BE2C (cell line): ENCODE results near the gene NECTIN1.

Source experiments
- DNase-seq: peaks from one replicate; pipeline ENCODE4 v3.0.0-alpha.2; 2020
- H3K27me3 ChIP-seq: fragments of 250-450 bp; sonication (Bioruptor Pico); 2 replicates; pipeline ENCODE4 v1.5.1; 2020; ENCODE audit warnings: mild to moderate bottlenecking
- H3K36me3 ChIP-seq: fragments of 250-450 bp; sonication (Bioruptor Pico); 2 replicates; pipeline ENCODE4 v1.5.1; 2020; ENCODE audit warnings: mild to moderate bottlenecking
- H3K4me1 ChIP-seq: fragments of 250-450 bp; sonication (Bioruptor Pico); 2 replicates; pipeline ENCODE4 v1.5.1; 2020
- H3K4me3 ChIP-seq: 2 replicates; pipeline ENCODE4 v1.5.1; 2011; ENCODE audit warnings: low read depth, low read length
- H3K9me3 ChIP-seq: fragments of 250-450 bp; sonication (Bioruptor Pico); 2 replicates; pipeline ENCODE4 v1.5.1; 2020
- CTCF ChIP-seq: IDR thresholded peaks from 2 replicates; pipeline ENCODE4 v1.5.1; 2012; ENCODE audit warnings: mild to moderate bottlenecking, low read depth, low read length

Gene NECTIN1

GRCh38 chr11:119592642-119593041 lies 136.4 kb downstream of the NECTIN1 start:
- H3K4me3 ChIP-seq = no peak overlapping the region
- no peaks in the 10 kb centered on the region for H3K27me3 ChIP-seq
- DNase-seq = no peak
- H3K4me1 ChIP-seq = peaks cover 6% of the 10 kb centered on the region; the same call in 1 of the 2 replicates
- TF ChIP-seq CTCF = no peak
- no peaks in the 10 kb centered on the region for H3K36me3 ChIP-seq
- H3K9me3 ChIP-seq = no peaks in the 10 kb centered on the region

DNA sequence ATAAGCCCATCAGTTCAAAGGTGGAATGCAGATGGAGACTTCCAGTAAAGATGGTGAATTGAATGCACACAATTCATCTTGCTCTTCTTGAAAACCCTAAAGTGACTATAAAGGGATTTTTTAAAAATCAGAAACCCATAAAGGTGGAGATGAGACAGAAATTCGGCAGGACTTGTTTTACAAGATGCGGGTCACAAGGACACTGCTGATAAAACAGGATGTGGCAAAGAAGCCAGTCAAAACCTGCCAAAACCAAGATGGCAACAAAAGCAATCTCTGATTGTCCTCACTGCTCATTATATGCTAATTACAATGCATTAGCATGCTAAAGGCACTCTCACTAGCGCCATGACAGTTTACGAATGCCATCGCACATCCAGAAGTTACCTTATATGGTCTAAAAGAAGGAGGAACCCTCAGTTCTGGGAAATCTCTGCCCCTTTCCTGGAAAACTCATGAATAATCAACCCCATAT lies 137.1 kb downstream of the NECTIN1 start:
- no peak overlapping the region for H3K4me3 ChIP-seq
- H3K36me3 ChIP-seq = no peaks in the 10 kb centered on the region
- no peaks in the 10 kb centered on the region for H3K27me3 ChIP-seq
- DNase-seq = no peak
- H3K9me3 ChIP-seq = no peaks in the 10 kb centered on the region
- no peak for TF ChIP-seq CTCF
- peaks cover 6% of the 10 kb centered on the region; the same call in 1 of the 2 replicates for H3K4me1 ChIP-seq

DNA sequence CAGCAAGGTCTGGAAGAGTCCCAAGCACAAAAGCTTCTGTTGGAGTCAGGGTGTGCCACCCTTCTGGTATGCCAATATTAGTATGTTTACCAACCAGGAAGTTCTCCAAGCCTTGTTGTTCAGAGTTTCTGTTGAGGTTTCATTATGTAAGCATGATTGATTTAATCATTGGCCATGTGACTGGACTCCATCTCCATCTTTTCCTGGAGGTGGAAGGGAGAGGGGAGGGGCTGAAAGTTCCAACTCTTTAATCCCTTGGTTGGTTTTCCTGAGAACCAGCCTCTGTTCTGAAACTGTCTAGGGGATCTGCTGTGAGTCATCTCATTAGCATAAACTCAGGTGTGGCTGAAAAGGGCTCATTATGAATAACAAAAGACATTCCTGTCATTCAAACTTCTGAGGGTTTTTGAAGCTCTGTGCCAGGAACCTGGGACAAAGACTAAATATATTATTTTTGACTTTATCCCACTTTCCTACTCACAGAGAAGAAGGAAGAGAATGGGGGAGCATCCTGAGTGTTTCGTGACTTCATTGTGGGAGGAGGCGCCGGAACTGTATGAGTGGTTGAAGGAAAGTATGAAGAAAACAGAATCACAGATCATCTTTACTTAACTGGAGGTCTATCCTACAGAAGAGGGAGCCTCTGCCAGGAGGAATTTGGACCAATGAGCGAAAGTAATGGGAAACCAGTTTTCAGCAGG lies 138.2 kb downstream of the NECTIN1 start:
- Histone ChIP-seq H3K4me3 (no peak overlapping the region), H3K4me1 (peaks cover 6% of the 10 kb centered on the region; the same call in 1 of the 2 replicates), H3K9me3 (no peaks in the 10 kb centered on the region), H3K36me3 (no peaks in the 10 kb centered on the region), H3K27me3 (no peaks in the 10 kb centered on the region)
- TF ChIP-seq CTCF = no peak
- DNase-seq = no peak

GRCh38 chr11:119589001-119589400 lies 140.0 kb downstream of the NECTIN1 start:
- Histone ChIP-seq H3K4me1 (peaks cover 6% of the 10 kb centered on the region; the same call in 1 of the 2 replicates), H3K4me3 (no peak overlapping the region), H3K36me3 (no peaks in the 10 kb centered on the region), H3K27me3 (no peaks in the 10 kb centered on the region; the same call in 1 of the 2 replicates), H3K9me3 (no peaks in the 10 kb centered on the region)
- no peak for TF ChIP-seq CTCF
- no peak for DNase-seq
